ENCODE measurements around the gene DCUN1D2. TPM values are rescaled to one million over a fixed set of nuclear protein-coding genes. Genes with fewer than 3 reads are reported as not detected.

The DCUN1D2 gene
- total RNA-seq, 2 experiments from 2014 or later, result 9.2 to 16.5 TPM

GRCh38 chr13:113506025-113506685 lies 15.6 kb upstream of the DCUN1D2 start:
- H3K9me2 ChIP-seq (ENCODE audit: insufficient read depth, low read length), result no peaks in the 10 kb centered on the region
- no peaks in the 10 kb centered on the region for H3K4me1 ChIP-seq (ENCODE audit: insufficient read depth, low read length, poor library complexity, severe bottlenecking)
- H3K79me2 ChIP-seq (ENCODE audit: insufficient read depth, low read depth, low read length), result no peaks in the 10 kb centered on the region
- no peaks in the 10 kb centered on the region for H4K20me1 ChIP-seq (ENCODE audit: insufficient read depth, low read length)
- intact Hi-C loops (cut with micrococcal nuclease; ENCODE audit: unreplicated experiment), result no loop called here
- H3K9me3 ChIP-seq (ENCODE audit: low read length), result no peaks in the 10 kb centered on the region
- H3K36me3 ChIP-seq (ENCODE audit: insufficient read depth, low read length), result peaks cover 5% of the 10 kb centered on the region; the same call in 1 of the 2 replicates
- no peak overlapping the region for H3K27ac ChIP-seq (ENCODE audit: low read depth, low read length, poor library complexity, severe bottlenecking)
- ChIA-PET POLR2A (no interaction called here), CTCF (ENCODE audit: unreplicated experiment) (no interaction called here)
- no TSS peak for BruUV-seq (replicated peaks)
- H3K4me2 ChIP-seq (ENCODE audit: low read length), result no peak overlapping the region
- TF ChIP-seq EZH2phosphoT487 (IDR thresholded peaks at IDR 0.05; ENCODE audit: borderline replicate concordance, low read depth, low read length) (no peak), CTCF (conservative IDR thresholded peaks at IDR 0.05; ENCODE audit: low read length) (no peak)
- H2AFZ ChIP-seq (ENCODE audit: low read length), result no peak overlapping the region
- no peak overlapping the region for H3K4me3 ChIP-seq (ENCODE audit: low read depth, low read length, poor library complexity, severe bottlenecking)
- no peak for DNase-seq (ENCODE audit: low spot score)

- Histone ChIP-seq H3K36me3 (ENCODE audit: insufficient read depth, low read length) (peaks cover 23% of the 10 kb centered on the region), H3K4me3 (ENCODE audit: low read depth, low read length, poor library complexity, severe bottlenecking) (no peak overlapping the region), H3K9me2 (ENCODE audit: insufficient read depth, low read length) (no peaks in the 10 kb centered on the region), H3K9me3 (ENCODE audit: low read length) (no peaks in the 10 kb centered on the region), H3K4me1 (ENCODE audit: insufficient read depth, low read length, poor library complexity, severe bottlenecking) (no peaks in the 10 kb centered on the region), H2AFZ (ENCODE audit: low read length) (no peak overlapping the region), H3K4me2 (ENCODE audit: low read length) (no peak overlapping the region), H3K79me2 (ENCODE audit: insufficient read depth, low read depth, low read length) (no peaks in the 10 kb centered on the region), H4K20me1 (ENCODE audit: insufficient read depth, low read length) (no peaks in the 10 kb centered on the region), H3K27ac (ENCODE audit: low read depth, low read length, poor library complexity, severe bottlenecking) (no peak overlapping the region)
- no peak for DNase-seq (ENCODE audit: low spot score)
- intact Hi-C loops (cut with micrococcal nuclease; ENCODE audit: unreplicated experiment), result no loop called here
- no TSS peak for BruUV-seq (replicated peaks)
- no peak for TF ChIP-seq EZH2phosphoT487 (IDR thresholded peaks at IDR 0.05; ENCODE audit: borderline replicate concordance, low read depth, low read length)
- no peak for TF ChIP-seq CTCF (conservative IDR thresholded peaks at IDR 0.05; ENCODE audit: low read length)
- POLR2A ChIA-PET, result no interaction called here
- CTCF ChIA-PET (ENCODE audit: unreplicated experiment), result no interaction called here
These were observed 12.2 kb upstream of the DCUN1D2 start for GRCh38 chr13:113502686-113503085.

- ChIA-PET CTCF (ENCODE audit: unreplicated experiment) (no interaction called here), POLR2A (no interaction called here)
- intact Hi-C loops (cut with micrococcal nuclease; ENCODE audit: unreplicated experiment), result no loop called here
These were observed 10.2 kb upstream of the DCUN1D2 start for GRCh38 chr13:113500530-113501265.

More at GRCh38 chr13:113500530-113501265, 10.2 kb upstream of the DCUN1D2 start:
- Histone ChIP-seq H4K20me1 (ENCODE audit: insufficient read depth, low read length) (no peaks in the 10 kb centered on the region), H3K27ac (ENCODE audit: low read depth, low read length, poor library complexity, severe bottlenecking) (no peak overlapping the region), H3K4me2 (ENCODE audit: low read length) (no peak overlapping the region), H2AFZ (ENCODE audit: low read length) (no peak overlapping the region), H3K4me3 (ENCODE audit: low read depth, low read length, poor library complexity, severe bottlenecking) (no peak overlapping the region), H3K9me3 (ENCODE audit: low read length) (no peaks in the 10 kb centered on the region), H3K9me2 (ENCODE audit: insufficient read depth, low read length) (no peaks in the 10 kb centered on the region), H3K36me3 (ENCODE audit: insufficient read depth, low read length) (peaks cover 41% of the 10 kb centered on the region), H3K79me2 (ENCODE audit: insufficient read depth, low read depth, low read length) (no peaks in the 10 kb centered on the region), H3K4me1 (ENCODE audit: insufficient read depth, low read length, poor library complexity, severe bottlenecking) (no peaks in the 10 kb centered on the region)
- no peak for DNase-seq (ENCODE audit: low spot score)
- TF ChIP-seq EZH2phosphoT487 (IDR thresholded peaks at IDR 0.05; ENCODE audit: borderline replicate concordance, low read depth, low read length) (no peak), CTCF (conservative IDR thresholded peaks at IDR 0.05; ENCODE audit: low read length) (no peak)
- no TSS peak for BruUV-seq (replicated peaks)
